ENCODE measurements around the gene KCNQ1.

Gene KCNQ1

DNA sequence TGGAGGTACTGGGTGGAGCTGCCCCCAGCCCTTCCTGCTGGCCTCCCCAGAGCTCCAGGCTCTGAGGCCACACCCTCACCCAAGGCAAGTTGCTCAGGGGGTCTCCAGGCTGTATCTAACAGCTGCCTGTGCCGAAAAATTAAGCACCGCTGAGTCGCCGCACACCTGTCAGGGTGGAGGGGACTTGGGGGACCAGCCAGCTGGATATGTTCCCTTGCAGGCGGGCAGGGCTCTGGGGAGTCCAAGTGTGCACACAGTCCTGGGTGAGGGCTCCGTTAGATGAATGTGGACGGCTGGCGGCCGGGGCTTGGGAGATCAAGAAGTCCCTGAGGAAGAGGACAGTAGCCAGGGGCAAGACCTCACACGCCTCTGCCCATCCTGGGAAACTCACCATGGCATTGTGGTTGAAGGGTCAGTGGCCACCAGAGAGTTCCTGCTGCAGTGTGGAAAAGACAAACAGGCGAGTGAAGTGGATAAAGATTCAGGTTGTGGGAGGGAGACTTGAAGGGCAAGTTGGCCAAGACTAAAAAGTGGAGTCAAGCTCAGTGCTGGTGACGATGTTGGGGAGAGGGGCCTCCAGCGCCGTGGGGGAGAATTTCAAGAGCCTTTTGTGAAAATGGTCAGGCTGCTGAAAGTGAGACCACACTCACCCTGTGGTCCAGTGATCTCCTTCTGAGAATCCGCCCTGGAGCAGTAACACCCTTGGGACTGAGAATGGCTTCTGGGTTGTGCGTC lies 371.1 kb downstream of the KCNQ1 start:
- no peak for DNase-seq (ENCODE audit: low read depth, low spot score)

DNA sequence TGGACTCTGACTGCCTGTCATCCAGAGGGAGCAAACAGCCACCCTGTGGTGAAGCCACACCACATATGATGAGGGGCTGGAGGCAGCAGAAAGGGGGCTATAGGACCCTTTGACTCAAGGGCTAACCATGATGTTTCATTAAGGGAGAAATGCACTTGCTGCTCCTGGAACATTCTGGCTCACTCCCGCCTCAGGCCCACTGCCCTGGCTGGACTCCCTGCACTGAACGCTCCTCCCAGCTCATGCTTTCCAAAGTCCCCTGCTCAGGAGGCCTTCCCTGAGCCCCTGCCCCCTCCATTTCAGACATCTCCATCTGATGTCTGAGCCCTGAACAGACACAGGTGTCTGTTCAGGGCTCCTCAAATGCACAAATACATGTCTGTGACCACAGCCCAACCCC lies 371.7 kb downstream of the KCNQ1 start:
- no peak overlapping the region for H3K4me3 ChIP-seq (ENCODE audit: low read length)
- DNase-seq (ENCODE audit: low read depth, low spot score), result no peak

More for the DNA sequence above, 371.1 kb downstream of the KCNQ1 start:
- H3K4me3 ChIP-seq (ENCODE audit: low read length), result no peak overlapping the region

DNA sequence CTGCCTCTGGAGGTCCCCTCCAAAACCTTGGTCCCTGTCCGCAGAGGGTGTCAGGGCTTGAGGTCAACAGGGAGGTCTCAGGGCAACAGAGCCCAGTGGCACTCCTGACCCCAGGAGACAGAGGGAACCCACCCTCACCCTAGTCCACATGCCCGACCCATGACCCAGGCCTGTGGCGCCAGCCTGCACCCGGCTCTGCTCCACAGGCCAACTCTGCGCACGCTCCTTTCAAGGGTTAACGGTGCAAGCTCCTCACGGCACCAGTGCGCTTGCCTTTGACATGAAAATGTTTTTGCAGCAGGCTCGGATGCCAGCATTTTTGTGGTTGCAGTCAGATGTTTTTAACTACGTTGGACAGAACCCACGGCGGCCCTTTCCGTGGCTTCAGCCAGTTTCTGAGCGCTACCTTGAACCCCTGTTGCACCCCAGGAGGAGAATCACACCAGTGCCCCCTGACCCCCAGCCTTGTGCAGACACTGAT lies 372.2 kb downstream of the KCNQ1 start:
- H3K4me3 ChIP-seq (ENCODE audit: low read length), result no peak overlapping the region
- no peak for DNase-seq (ENCODE audit: low read depth, low spot score)

DNA sequence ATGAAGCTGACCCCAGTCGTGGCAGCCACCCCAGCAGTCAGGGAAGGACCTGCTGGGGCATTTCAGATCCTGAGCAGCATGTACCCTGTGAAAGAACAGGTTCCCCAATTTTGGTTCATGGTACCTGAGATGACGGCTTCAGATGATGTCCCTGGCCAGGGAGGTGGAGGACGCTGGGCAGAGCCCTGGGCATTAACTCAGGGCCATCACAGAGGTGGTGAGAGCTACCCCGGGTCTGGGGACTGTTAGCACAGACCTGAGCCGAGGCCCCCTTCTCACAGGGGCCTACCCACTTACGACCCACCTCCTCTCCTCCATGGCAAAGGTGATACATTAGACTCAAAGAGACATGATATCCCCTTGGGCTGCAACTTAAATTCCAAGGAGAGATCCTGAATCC lies 372.6 kb downstream of the KCNQ1 start:
- no peak overlapping the region for H3K4me3 ChIP-seq (ENCODE audit: low read length)
- no peak for DNase-seq (ENCODE audit: low read depth, low spot score)

DNA sequence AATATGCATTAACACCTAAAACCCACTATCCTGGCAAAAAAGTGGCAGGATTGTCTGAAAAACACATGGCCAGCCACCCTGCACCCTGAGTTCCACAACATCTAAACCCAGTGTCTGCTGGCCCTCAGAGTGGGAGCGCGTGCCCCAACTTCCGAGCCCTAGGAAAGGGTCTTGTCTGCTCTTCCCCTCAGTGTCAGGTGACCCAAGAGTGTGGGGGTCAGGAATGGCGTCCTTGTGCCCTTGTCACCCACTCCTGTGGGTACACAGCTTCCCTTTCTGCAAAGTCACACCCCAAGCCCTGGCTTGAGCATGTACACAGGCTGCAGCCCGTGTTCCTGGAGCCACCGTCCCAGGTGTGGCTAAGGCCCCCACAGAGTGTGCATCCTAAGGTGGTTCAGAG lies 373.2 kb downstream of the KCNQ1 start:
- DNase-seq (ENCODE audit: low read depth, low spot score), result no peak
- H3K4me3 ChIP-seq (ENCODE audit: low read length), result no peak overlapping the region

DNA sequence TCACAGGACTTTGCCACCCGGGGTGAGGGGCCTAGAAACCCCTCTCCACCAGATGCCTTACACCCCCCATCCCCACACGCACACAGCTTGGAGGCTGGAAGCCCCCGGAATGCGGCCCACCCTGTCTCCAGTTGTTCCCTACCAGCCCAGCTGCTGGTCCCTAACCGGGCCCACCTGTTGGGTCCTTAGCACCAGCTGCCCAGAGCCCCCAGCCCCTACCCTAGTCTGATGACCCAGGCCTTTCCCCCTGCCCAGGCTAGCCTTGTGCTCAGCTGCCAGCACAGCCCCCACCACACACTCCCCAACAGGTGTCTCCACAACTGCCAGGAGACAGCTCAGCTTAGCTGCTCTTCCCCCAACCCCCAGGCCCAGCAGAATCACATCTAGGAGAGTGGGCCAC lies 373.7 kb downstream of the KCNQ1 start:
- H3K4me3 ChIP-seq (ENCODE audit: low read length), result no peak overlapping the region
- no peak for DNase-seq (ENCODE audit: low read depth, low spot score)

DNA sequence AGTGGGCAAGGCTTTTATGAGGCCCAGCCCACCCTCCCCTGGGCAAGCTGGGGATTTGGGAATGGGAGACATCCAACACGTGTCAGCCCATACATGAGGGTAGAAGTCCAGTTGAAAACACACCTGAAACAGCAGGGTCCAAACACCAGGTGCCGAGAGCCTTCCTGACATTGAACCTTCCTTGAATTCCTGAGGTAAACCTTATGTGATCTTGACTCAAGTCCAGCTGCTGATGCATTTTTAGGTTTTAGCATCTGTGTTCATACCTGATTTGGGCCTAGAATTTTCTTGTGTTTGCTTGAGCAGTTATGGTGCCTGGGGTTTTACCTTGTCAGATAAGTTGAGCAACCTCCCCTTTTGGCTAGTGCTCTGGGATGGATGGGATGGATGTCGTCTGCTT lies 374.5 kb downstream of the KCNQ1 start:
- no peak overlapping the region for H3K4me3 ChIP-seq (ENCODE audit: low read length)
- no peak for DNase-seq (ENCODE audit: low read depth, low spot score)

DNA sequence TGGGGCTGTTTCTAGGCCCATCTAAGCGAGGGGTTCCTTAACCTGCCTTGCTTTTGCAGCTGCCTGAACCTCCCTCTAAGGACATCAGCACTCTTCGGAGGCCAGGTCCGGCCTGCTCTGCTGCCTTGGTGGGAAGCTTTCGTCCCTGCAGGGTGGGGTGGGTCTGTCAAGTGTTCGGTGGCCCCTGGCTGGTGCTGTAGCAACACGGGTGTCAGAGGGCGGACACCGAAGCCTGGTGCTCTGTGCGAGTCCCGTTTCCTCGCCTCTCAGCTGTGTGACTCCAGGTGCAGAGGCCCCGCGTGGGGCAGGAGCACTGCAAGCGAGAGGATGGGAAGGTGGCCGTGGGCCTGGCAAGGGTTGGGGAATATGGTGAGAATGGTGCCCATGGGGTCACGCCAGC lies 376.2 kb downstream of the KCNQ1 start:
- no peak for DNase-seq (ENCODE audit: low read depth, low spot score)
- H3K4me3 ChIP-seq (ENCODE audit: low read length), result no peak overlapping the region

DNA sequence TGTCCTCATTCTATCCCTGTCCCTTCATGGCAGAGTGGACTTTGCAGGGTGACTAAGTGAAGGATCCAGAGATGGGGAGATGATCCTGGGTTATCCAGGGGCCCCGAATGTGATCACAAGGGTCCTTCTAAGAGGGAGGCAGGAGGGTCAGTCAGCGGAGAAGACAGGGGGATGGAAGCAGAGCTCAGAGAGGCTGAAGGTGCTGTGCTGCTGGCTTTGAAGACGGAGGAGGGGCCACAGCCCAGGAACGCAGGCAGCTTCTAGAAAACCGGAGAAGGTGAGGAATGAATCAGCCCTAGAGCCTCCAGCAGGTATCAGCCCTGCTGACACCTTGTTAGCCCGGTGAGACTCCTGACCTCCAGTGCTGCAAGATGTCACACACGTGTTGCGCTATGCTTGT lies 377.1 kb downstream of the KCNQ1 start:
- no peak overlapping the region for H3K4me3 ChIP-seq (ENCODE audit: low read length)
- DNase-seq (ENCODE audit: low read depth, low spot score), result no peak

DNA sequence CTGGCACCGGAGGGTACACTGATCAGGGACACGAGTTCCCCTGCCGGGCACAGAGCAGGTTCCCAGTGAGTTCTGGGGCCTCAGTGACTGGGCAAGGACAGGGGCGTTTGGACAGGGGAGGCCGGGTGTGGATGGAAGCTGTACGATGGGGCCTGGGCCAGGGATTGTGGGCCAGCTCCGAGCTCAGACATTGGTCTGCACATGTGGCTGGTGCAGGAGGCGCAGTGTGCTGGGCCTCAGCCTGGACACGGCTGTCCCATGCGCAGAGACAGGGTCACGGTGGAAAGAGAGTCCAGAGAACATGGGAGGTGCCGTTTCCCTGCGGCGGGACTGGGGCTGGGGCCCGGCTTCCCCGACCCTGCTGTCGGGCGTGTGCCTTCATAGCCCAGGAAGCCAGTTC lies 380.0 kb downstream of the KCNQ1 start:
- H3K4me3 ChIP-seq (ENCODE audit: low read length), result no peak overlapping the region

DNA sequence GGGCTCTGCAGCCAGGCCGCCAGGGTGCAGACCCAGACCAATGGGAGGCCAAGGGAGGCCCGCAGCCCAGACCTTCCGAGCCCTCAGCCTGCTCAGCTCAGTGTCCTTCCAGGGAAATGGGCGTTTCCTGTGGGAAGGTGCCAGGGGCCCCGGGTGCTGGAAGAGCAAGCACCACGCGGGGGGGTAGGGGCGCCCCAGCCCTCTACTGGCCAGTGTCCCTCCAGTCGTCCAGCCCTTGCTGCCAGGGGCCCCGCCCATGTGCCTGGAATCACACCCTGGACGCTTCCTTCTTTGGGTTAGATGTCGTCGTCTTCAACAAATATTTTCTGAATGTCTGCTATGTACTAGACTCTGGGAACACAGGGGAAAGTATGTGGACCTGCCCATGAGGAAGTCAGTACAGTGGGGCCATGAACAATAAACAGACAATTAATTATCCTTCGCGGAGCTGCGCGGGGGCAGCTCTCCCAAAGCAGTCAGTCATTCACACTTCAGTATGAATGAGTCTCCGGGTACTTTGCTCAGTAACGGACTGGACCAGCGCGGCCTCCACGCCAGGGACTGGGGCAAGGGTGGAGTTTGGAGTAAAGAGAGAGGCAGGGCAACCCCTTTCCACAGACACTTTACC lies 380.6 kb downstream of the KCNQ1 start:
- no peak overlapping the region for H3K4me3 ChIP-seq (ENCODE audit: low read length)
- no peak for DNase-seq (ENCODE audit: low read depth, low spot score)

More for the DNA sequence above, 380.0 kb downstream of the KCNQ1 start:
- DNase-seq (ENCODE audit: low read depth, low spot score), result no peak

DNA sequence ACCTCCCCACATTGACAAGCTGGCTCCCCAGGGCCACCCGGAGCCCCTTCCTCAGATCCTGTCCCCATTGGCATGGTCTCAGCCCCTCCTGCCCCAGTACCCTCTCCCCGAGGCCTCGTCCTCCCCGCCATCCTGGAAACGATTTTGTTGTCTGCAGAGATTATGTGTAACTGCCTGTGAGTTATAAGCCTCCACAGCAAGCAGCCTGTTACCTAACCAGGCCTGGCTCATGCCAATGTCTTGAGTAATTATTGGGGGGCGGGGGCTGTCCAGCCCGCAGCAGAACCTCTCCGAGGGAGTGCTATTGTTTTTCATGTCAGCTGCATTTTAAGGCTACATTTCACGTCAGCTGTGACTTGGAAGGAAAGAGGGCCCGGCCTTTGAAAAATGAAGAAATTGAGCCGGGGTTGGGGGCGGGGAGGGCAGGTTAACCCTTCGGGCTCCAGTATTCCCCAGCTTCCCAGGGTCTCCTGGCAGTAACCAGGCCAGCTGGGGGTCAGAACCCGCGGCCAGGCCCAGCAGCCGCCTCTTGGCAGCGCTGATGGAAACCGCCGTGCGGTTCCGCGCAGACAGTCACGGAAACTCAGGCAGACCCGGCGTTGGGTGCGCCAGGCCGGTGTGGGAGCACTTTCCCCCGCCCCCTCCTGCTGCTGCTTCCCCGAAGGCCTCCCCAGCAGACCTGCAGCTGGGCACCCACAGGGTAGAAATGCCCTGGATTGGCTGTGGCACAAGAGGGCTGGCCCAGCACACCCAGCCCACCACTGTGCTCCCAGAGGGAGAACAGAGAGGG lies 381.3 kb downstream of the KCNQ1 start:
- no peak overlapping the region for H3K4me3 ChIP-seq (ENCODE audit: low read length)
- DNase-seq (ENCODE audit: low read depth, low spot score), result no peak

DNA sequence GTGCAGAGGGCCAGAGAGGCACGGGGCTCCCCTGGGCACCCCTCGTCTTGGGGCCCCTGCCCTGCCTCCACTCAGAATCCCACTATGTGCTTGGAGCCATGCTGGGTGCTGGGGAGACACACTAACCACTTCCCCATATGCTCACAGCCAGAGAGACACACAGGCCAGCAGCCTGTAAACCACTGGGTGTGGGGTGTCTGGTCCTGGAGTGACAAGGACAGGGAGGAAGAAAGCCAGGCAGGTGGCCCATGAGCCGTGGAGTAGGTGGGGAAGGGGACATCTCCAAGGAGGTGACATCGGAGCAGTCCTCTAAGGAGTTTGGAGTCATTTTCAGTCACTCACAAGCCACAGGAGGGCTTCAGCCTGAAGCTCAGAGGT lies 381.9 kb downstream of the KCNQ1 start:
- no peak overlapping the region for H3K4me3 ChIP-seq (ENCODE audit: low read length)
- no peak for DNase-seq (ENCODE audit: low read depth, low spot score)

DNA sequence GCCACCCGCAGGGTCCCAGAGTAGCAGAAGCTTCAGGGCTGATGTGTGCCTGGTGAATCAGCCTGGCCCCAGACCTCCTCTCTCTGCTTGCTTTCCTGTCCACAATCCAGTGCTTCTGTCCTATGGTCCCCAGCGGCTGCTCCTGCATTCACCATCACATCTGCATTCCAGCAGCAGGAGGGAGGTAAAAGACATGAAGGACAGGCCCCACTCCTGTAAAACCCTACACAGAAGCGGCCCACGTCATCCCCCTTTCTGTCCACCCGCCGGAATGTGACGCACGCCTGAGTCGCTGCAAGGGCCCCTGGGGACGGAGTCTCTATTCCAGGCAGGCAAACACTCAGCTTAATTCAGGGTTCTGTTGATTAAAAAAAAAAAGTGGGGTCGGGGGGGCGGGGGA lies 382.4 kb downstream of the KCNQ1 start:
- no peak for DNase-seq (ENCODE audit: low read depth, low spot score)
- no peak overlapping the region for H3K4me3 ChIP-seq (ENCODE audit: low read length)

DNA sequence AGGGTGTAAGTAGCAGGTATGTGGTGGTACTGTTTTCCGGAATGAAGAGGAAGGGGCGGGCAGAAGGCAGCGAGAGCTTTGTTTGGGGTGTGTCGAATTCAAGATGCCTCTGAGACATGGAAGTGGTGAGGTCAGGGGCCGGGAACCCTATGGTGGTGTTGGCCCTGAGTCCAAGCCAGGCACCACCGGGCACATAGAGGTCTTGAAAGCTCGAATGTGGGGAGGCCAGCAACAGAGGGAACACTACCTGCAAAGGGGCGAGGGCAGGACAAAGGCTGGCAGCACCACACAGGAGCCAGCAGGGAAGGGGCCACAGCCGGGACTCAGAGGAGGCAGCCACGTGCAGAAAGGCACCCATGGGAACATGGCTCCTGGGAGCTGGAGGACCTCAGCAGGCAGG lies 383.0 kb downstream of the KCNQ1 start:
- DNase-seq (ENCODE audit: low read depth, low spot score), result no peak
- no peak overlapping the region for H3K4me3 ChIP-seq (ENCODE audit: low read length)

DNA sequence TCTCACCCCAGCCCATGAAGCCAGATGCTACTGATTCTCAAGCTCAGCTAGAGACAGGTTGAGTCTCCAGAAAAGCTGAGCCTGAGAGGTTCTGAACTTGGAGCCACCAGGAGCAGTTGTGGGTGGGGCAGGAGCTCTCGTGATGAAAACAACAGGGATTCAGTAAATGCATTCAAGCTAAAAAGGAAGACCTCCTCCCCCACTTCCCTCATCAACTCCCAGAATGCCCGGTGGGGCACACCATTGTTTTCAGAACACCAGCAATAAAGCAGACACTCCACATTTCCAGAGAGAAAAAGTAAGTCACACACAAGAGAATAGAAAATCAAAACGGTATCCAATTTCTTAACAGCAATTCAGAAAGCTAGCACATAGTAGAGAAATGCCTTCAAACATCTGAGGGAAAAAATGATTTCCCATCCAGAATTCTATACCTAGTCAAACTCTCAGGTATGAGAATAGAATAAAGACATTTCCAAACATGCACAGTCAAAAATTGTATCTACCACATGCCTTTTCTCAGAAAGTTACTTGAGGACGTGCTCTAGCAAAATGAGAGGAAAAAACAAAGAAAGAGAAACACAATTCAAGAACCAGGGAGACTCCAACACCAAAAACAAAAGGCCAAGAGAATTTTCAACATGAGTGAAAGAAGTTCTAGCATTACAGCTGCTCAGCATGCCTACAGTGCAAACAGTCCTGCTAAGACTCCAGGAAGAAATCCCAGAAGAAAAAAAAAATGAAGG lies 383.9 kb downstream of the KCNQ1 start:
- DNase-seq (ENCODE audit: low read depth, low spot score), result no peak
- no peak overlapping the region for H3K4me3 ChIP-seq (ENCODE audit: low read length)

DNA sequence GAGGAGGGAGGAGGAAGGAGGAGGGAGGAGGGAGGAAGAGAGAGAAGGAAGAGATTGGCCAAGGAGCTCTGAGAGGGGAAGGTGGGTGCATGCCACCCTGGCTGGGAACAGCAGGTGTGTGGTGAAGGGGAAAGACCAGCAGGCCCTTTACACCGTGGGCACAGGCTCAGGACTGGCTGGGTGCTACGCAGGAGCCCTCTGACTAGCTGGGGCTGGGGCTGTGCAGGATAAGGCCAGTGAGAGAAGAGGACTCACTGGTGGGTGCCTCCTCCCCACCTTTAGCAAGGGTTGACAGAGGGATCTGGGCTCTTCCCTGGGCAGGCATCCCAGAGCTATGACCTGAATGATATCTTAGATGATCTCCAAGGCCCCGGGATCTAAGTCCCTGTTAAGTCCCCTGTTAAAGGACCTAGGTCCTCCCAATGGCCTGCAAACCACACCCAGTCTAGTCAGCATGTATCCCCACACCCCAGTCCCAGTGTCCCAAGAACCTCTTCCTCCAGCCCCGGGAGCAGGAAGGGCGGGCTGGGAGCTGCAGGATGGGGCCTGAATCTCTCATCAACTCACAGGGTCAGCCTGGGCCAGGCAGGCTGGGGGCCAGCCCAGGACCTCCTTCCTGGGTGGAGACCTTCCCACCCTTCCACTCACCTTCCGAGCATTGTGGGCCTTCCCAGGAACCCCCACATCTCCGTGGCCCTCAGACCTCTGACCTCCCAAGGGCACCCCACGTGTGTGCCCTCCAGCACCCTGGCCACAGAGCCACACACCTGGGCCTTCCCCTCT lies 385.4 kb downstream of the KCNQ1 start:
- H3K4me3 ChIP-seq (ENCODE audit: low read length), result no peak overlapping the region
- no peak for DNase-seq (ENCODE audit: low read depth, low spot score)

DNA sequence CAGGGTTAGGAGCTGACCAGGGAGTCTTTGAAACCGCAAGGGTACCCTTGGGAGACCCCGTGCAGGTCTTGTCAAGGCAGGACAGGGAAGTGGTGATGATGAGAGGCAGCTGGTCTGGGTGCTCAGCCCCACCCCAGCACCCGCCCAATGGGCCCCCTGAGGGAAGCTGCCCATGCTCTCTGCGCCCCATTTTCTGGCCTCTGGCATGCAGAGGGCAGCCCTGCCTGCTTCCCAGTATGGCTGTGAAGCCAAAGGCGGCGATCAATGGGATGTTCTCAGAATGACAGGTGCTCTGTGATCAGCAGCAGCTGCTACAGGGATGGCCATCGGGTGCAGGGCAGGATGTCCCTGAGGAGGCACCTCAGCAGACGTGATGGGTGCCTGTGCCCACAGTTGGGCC lies 386.1 kb downstream of the KCNQ1 start:
- H3K4me3 ChIP-seq (ENCODE audit: low read length), result no peak overlapping the region
- no peak for DNase-seq (ENCODE audit: low read depth, low spot score)
